AG09319 (cell line): ENCODE measurements around the gene MS4A13.

Experiments
- DNase-seq: peaks from one replicate; pipeline ENCODE4 v3.0.0-alpha.2; 2010; ENCODE audit warnings: low read depth; ENCODE audit errors: extremely low read depth
- CTCF ChIP-seq: IDR thresholded peaks from 2 replicates; pipeline ENCODE4 v1.5.1; 2011; ENCODE audit warnings: low read depth, mild to moderate bottlenecking, inconsistent platforms, low read length, moderate library complexity

MS4A13 gene, protein sequence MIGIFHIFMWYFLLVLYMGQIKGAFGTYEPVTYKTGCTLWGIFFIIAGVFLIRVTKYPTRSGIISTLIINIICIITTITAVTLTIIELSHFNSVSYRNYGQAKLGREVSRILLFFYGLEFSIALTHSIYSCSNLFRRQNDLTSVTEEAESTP

GRCh38 chr11:60515144-60515855 is at the start of gene MS4A13:
TSS of gene MS4A13 (plus strand) at chr11:60515392. CDS start at chr11:60518084, 2,692 bp downstream.
- TF ChIP-seq CTCF: no peak
- no peak for DNase-seq

DNA sequence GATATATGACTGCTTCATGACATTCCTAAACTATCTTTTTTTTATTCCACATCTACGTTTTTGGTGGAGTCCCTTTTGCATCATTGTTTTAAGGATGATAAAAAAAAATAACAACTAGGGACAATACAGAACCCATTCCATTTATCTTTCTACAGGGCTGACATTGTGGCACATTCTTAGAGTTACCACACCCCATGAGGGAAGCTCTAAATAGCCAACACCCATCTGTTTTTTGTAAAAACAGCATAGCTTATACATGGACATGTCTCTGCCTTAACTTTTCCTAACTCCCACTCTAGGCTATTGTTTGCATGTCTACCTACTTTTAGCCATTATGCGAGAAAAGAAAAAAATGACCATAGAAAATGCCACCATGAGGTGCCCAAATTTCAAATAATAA is 46.4 kb upstream of the MS4A13 start:
- DNase-seq: no peak
- TF ChIP-seq CTCF: no peak

GRCh38 chr11:60469723-60470122 is 45.5 kb upstream of the MS4A13 start:
- no peak for DNase-seq
- TF ChIP-seq CTCF: no peak

DNA sequence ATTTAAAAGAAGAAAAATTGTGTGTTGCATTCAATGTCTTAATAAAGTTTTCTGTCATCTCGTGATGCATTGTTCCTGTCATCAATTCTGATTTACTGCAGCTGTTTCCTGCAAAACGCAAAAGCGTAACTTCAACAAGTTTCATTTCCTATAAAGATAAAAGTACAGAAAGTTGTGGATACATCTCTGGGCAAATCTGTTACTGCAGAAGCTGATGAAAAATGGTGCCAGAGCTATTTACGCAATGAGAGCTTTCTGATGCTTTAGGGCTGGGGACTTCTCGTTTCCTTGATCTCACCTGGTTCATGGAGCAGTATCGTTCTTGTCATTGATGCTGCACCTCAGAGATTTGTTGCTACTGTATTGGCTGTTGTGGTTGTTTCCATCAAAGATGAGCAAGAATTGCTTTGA is 38.2 kb upstream of the MS4A13 start:
- TF ChIP-seq CTCF: no peak
- no peak for DNase-seq

DNA sequence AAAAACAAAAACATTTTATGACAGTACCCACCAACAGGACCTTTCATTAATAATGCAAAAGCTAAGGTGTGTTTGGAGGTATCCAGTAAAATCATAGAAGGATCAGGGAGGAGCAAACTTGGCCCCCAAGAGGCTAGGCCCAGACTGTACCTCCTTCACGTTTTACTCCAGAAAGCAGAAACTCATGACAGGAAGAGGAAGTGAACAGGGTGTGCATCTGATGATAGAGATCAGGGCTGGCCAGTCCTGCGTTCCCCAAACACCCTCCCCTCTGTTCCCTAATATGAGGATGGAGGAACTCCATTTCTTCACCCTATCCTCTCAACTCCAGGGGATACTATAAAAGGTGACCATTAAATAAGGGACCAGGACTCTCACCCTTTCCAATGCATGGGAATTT is 32.8 kb upstream of the MS4A13 start:
- no peak for TF ChIP-seq CTCF
- no peak for DNase-seq

GRCh38 chr11:60485987-60486386 is 29.2 kb upstream of the MS4A13 start:
- TF ChIP-seq CTCF: no peak
- no peak for DNase-seq

DNA sequence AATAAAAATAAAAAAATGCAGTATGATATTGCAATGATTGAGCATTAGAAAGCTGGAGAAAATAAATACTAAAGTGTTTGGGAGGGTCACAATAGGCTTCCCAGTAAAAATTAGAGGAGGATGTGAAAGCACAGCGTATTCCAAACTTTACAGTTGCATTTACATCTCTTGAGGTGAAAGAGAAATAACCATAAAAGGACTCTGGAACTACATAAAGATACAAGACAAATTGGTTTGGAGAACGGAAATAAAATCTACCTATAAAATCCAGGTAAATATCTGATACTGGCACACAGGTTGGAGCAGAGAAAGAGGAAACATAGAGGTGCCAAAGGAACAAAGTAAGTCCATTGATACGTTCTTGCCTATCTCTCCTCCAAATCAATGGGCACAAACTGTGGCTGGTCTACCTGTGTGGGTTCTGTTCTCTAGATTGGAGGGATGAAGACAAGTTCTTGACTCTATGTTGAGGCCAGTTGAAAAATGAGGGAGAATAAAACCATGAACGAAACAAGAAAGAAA is 22.6 kb upstream of the MS4A13 start, which contains the start of gene MS4A12:
Gene MS4A12 (plus strand): TSS at position 291 of the 522 bp plus-strand sequence. CDS start 4,541 bp downstream, outside the sequence.
- no peak for TF ChIP-seq CTCF
- no peak for DNase-seq
